ENCODE measurements around the gene CAPZA1.

- TF ChIP-seq, protein P1, sequence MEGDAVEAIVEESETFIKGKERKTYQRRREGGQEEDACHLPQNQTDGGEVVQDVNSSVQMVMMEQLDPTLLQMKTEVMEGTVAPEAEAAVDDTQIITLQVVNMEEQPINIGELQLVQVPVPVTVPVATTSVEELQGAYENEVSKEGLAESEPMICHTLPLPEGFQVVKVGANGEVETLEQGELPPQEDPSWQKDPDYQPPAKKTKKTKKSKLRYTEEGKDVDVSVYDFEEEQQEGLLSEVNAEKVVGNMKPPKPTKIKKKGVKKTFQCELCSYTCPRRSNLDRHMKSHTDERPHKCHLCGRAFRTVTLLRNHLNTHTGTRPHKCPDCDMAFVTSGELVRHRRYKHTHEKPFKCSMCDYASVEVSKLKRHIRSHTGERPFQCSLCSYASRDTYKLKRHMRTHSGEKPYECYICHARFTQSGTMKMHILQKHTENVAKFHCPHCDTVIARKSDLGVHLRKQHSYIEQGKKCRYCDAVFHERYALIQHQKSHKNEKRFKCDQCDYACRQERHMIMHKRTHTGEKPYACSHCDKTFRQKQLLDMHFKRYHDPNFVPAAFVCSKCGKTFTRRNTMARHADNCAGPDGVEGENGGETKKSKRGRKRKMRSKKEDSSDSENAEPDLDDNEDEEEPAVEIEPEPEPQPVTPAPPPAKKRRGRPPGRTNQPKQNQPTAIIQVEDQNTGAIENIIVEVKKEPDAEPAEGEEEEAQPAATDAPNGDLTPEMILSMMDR (IDR thresholded peaks at IDR 0.05) = no peak
- TF ChIP-seq POLR2A (IDR thresholded peaks at IDR 0.05) = no peak
Measured at GRCh38 chr1:112636597-112637253, 17.1 kb downstream of the CAPZA1 start.
